BE2C (cell line): ENCODE measurements around the gene SH3GL1.

Experiments
- DNase-seq: peaks from one replicate; pipeline ENCODE4 v3.0.0-alpha.2; 2020
- H3K27me3 ChIP-seq: fragments of 250-450 bp; sonication (Bioruptor Pico); 2 replicates; pipeline ENCODE4 v1.5.1; 2020; ENCODE audit warnings: mild to moderate bottlenecking
- H3K36me3 ChIP-seq: fragments of 250-450 bp; sonication (Bioruptor Pico); 2 replicates; pipeline ENCODE4 v1.5.1; 2020; ENCODE audit warnings: mild to moderate bottlenecking
- H3K4me1 ChIP-seq: fragments of 250-450 bp; sonication (Bioruptor Pico); 2 replicates; pipeline ENCODE4 v1.5.1; 2020
- H3K4me3 ChIP-seq: 2 replicates; pipeline ENCODE4 v1.5.1; 2011; ENCODE audit warnings: low read depth, low read length
- H3K9me3 ChIP-seq: fragments of 250-450 bp; sonication (Bioruptor Pico); 2 replicates; pipeline ENCODE4 v1.5.1; 2020
- CTCF ChIP-seq: IDR thresholded peaks from 2 replicates; pipeline ENCODE4 v1.5.1; 2012; ENCODE audit warnings: mild to moderate bottlenecking, low read depth, low read length

The SH3GL1 gene

DNA sequence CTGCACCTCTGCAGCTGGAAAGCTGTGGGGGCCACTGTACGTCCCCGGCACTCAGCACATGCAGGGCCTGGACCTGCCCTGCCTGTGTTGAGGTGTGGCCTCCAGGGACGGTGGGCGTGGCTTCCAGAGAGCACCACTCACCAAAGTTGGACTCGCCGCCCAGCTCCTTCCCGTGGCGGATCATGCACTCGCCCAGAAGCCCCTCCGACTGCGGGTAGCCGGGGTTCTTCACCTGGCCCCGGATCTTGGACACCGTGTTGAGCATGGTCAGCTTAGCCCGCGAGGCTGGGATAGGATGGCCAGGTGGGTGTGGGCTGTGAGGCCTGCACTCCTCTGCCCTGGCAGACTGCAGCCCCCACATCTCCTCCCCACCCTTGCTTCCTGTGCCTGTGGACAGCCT lies 35.0 kb downstream of the SH3GL1 start:
- H3K9me3 ChIP-seq: no peaks in the 10 kb centered on the region
- H3K27me3 ChIP-seq: no peaks in the 10 kb centered on the region
- no peak for TF ChIP-seq CTCF
- H3K36me3 ChIP-seq: peaks cover 60% of the 10 kb centered on the region
- H3K4me3 ChIP-seq: no peak overlapping the region
- DNase-seq: no peak
- peaks cover 8% of the 10 kb centered on the region; the same call in 1 of the 2 replicates for H3K4me1 ChIP-seq

DNA sequence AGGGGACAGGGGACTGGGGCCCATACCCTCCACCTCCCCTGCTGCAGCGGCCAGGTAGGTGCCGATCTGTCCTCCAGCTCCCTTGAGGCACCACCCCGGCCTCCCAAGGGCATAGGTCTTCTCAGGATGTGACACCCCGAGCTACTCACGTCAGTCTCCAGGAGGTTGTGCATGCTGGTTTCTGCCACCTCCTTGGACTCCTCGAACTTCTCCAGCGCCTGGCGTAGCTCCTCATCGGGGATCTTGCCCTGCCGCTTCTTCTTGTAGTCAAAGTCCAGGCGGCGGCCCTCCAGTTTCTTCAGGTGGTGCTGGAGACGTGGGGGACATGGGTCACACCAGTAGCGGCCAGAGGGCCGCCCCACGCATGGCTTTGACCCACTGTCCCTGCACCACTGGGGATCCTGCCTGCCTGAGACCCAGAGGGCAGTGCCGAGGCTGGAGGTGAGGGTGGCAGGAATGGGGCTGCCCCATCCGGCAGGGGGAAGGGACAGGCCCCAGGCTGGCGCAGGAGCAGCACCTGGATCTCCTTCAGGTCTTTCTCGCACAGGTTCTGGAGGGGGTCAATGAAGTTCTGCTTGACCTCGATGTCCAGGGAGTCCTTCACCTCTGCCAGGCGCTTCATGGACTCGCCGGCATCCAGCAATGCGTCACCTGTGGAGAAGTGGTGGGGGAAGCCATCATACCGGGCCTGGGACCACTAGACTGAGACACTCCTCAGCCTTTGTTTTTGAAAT lies 36.6 kb downstream of the SH3GL1 start:
- H3K9me3 ChIP-seq: no peaks in the 10 kb centered on the region
- no peak overlapping the region for H3K4me3 ChIP-seq
- peaks cover 8% of the 10 kb centered on the region; the same call in 1 of the 2 replicates for H3K4me1 ChIP-seq
- peaks cover 73% of the 10 kb centered on the region for H3K36me3 ChIP-seq
- no peak for TF ChIP-seq CTCF
- DNase-seq: no peak
- no peaks in the 10 kb centered on the region for H3K27me3 ChIP-seq

DNA sequence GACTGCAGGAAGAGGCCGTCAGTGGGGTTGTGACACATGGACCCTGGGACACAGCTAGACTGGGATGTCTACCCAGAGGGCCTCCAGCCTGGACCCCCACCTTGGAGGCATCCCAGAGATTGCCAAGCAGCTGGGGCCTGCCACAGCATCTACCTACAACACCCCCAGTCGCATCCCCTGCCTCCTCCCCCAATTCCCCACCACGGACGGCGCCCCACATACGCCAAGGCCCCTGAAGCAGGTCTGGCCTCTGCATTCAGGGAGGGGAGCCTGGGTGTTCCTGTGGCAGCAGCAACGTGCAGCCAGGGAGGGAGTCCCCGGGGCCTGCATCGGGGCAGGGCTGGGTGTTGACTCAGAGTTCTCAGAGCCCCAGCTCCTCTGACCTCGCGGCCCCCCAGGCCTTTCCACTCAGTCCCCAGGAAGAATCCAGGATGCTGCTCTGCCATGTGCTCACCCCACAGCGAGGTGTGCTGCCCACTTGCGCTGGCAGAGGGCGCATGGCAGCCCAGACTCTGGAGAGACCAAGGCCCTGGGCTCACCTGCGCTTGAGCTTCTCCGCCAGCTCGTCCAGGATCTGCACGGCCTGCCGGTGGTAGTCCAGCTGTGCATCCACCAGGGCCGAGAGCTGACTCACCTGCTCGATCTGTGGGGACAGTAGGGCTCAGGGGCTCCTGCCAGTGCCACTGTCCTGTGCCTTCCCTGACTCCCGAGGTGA lies 37.4 kb downstream of the SH3GL1 start:
- H3K36me3 ChIP-seq: peaks cover 76% of the 10 kb centered on the region
- peak; percentile 12; the same call in 1 of the 2 replicates for TF ChIP-seq CTCF
- DNase-seq: no peak
- no peak overlapping the region for H3K4me3 ChIP-seq
- H3K4me1 ChIP-seq: peaks cover under 1% of the 10 kb centered on the region; the same call in 1 of the 2 replicates
- no peaks in the 10 kb centered on the region for H3K27me3 ChIP-seq
- no peaks in the 10 kb centered on the region for H3K9me3 ChIP-seq

DNA sequence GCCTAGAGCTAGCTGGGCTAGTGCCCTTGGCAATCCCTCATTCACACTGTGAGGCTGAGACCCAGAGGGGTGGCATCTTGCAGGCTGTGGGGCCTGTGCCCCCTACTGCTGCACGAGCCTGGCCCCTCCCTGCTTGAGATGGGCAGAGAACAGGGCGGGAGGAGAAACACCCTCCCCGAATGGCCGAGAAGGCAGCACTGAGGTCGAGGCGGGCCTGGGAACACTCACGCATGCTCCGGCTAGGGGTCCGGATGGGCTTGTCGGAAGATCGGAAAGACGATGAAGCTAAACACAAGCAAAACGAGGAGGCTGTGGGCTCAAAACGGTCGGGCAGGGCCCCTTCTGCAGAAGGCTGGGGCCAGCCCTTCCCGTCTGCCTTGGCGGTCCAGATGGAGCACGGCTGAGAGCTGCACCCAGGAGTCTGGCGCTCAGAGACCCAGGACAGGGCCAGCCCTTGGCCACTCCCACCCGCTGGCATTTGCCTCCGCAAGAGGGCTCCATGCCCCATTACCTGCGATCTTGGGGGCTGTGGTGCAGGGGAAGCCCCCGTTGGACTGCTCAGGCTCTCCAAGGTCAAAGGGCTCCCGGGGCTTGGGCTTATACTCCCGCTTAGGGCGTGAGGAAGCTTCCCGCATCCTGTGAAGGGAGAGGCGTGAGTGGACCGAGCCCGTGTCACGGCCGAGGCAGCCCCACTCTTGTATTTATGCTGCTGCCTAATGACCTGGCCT lies 38.1 kb downstream of the SH3GL1 start:
- Histone ChIP-seq H3K36me3 (peaks cover 81% of the 10 kb centered on the region), H3K4me1 (no peaks in the 10 kb centered on the region), H3K4me3 (no peak overlapping the region), H3K9me3 (no peaks in the 10 kb centered on the region), H3K27me3 (no peaks in the 10 kb centered on the region)
- DNase-seq: no peak
- no peak for TF ChIP-seq CTCF

DNA sequence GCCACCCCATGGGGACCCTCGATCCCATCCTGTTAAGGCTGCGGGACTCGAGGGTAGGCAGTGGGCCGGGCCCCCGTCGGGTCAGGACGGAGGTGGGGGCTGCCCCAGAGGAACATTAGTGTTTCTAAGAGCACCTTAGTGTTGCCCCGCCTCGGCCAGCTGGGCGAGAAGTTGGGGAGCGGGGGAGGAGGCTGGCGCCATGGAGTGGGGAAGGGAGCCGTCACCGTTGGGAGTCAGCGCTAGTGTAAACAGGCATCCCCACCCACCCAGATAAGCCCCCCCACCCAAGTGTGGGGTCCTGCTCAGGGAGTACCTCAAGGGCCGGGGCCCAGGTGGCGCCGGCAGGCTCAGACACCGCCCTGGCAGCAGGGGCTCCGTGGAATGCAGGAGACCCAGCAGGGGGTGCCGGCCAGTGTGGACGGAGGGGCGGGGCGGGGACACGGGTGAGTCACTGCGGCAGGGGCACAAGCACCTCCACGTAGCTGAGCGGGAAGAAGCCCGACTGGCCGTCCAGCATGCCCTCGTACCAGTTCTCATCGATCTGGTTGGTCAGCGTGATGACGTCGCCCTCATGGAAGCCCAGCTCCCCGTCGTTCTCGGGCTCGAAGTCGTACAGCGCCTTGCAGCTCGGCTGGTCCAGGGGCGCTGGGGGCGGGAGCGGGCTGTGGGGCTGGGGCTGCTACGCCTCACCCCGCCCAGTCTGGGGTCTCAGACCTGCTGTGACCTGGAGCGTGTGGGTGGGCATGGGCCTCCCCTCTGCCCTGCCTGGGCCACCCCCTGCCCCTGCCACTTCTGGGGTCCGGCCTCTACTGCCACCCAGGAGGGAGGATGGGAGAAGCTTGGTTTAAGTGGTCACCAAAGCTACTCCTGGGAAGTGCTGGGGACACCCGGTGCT lies 38.9 kb downstream of the SH3GL1 start:
- Histone ChIP-seq H3K4me1 (no peaks in the 10 kb centered on the region), H3K9me3 (no peaks in the 10 kb centered on the region), H3K27me3 (no peaks in the 10 kb centered on the region), H3K4me3 (no peak overlapping the region), H3K36me3 (peaks cover 80% of the 10 kb centered on the region)
- no peak for DNase-seq
- TF ChIP-seq CTCF: no peak
